GM18499 (cell line): ENCODE data around the gene PLD6.
"Not testable (repeated sequence)": the region's sequence is repeated elsewhere in the genome, so short reads cannot be mapped to it uniquely, and the experiment has no call there.

ENCODE experiments used
- ATAC-seq: cut with Tn5 transposase; IDR thresholded peaks from one replicate; pipeline ENCODE4 v1.9.1; 2021; ENCODE audit warnings: moderate number of reproducible peaks; ENCODE audit not compliant: insufficient read depth, unreplicated experiment

PLD6 gene

GRCh38 chr17:17201907-17202306, 4.2 kb downstream of the PLD6 start:
- no peak for ATAC-seq

- no peak for ATAC-seq
These were observed 4.9 kb downstream of the PLD6 start for GRCh38 chr17:17201271-17201670.

DNA sequence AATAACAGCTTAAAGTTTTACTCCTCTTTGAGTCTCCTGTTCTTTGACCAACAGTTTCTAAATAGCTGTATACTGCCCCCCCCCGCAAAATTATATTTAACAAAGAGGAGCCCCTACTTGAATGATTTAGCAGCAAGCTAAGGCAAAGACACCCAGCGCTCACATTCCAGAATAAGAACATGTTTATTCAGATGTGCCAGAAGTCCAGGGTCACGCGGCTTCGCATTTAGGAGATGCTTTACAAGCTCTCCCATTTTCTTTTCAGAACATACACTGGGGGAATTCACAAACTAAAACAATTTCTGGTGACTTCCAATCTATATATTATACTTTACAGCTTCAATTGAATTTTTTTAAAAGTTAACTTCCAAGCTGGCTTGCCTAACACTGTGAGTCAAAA, 5.3 kb downstream of the PLD6 start:
- no peak for ATAC-seq

- ATAC-seq = no peak
These were observed 5.8 kb downstream of the PLD6 start for GRCh38 chr17:17200311-17200710.

GRCh38 chr17:17198281-17198680, 7.9 kb downstream of the PLD6 start:
- no peak for ATAC-seq

DNA sequence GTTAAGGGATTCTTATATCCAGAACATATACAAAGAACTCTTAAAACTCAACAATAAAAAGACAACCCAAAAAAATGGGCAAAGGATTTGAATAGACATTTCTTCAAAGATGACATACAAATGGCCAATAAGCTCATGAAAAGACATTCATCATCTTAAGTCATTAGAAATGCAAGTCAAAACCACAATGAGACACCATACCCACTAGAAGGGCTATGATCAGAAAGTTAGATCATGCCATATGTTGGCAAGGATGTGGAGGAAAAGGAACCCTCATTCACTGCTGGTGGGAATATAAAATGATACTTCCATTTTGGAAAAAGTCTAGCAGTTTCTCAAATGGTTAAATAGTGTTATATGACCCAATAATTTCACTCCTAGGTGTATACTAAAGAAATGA, 9.4 kb downstream of the PLD6 start:
- ATAC-seq = no peak

DNA sequence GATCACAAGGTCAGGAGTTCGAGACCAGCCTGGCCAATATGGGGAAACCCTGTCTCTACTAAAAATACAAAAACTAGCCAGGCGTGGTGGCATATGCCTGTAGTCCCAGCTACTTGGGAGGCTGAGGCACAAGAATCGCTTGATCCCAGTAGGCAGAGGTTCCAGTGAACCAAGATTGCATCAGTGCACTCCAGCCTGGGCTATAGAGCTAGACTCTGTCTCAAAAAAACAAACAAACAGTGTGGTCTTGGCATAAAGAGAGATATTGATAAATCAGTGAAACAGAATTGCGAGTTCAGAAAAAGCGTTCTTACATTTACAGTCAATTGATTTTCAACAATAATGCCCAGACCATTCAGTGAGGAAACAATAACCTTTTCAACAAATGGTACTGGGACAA, 10.7 kb downstream of the PLD6 start:
- ATAC-seq = not testable (repeated sequence)

DNA sequence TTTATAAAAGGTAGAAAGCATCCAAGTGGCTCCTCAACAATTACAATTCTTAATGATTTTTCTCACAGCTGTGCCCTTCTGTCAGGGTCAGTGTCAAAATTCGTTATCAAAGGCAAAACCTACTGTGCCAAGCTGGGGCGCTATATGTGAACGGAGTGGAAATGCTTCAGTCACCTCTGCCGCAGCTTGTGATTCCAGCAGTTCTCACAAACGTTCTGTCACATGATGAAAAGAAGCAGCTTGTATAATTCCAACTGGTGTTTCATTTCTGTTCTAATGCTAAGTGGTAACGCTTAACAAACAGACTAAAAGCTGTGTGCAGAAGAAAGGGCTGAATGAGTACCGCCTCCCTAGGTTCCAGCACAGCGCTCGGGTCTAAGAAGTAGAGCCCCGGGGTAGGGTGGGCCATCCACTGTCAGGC, 14.2 kb downstream of the PLD6 start:
- ATAC-seq = no peak

DNA sequence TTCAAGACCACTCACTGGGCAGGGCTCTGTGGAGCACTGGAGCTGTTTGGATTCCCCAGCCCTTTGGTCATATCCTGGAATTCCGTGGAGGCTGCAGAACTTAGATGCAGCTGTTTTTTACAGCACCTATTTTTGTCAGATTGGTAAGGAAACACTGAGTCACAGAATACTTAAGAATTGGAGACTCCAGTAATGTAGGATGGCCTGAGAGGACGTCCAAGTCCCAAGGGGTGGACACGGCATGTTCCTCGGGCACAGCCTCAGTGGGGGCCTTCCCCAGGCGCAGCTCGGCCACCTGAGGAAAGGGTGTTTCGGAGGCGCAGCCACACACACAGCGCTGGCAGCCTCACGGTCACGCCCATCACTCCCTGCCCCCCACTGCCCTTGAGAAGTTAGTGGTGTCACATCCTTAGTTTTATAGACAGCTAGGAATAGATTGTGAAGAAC, 14.8 kb downstream of the PLD6 start:
- no peak for ATAC-seq

- ATAC-seq = no peak
These were observed 15.9 kb downstream of the PLD6 start for GRCh38 chr17:17190188-17190587.

DNA sequence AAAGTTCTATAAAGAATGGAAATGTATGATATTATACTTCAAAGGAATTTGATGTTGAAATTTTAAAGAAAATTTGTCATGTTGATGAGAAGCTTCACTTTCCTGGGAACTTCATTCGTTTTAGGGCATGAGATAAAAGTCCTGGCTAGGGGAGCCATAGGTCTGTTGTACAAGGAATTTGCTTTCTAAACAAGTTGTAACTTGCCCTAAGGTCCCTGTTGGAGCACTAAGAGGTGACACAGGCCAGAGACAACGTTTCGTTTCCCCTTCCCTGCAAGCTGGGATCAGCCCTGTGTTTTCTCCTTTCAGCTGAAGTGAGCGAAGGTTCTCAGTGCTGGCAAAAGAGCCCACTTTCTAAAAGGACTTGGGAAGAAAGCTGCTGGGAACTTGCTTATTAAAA, 16.6 kb downstream of the PLD6 start:
- no peak for ATAC-seq

GRCh38 chr17:17188586-17188985, 17.5 kb downstream of the PLD6 start:
- ATAC-seq = no peak

DNA sequence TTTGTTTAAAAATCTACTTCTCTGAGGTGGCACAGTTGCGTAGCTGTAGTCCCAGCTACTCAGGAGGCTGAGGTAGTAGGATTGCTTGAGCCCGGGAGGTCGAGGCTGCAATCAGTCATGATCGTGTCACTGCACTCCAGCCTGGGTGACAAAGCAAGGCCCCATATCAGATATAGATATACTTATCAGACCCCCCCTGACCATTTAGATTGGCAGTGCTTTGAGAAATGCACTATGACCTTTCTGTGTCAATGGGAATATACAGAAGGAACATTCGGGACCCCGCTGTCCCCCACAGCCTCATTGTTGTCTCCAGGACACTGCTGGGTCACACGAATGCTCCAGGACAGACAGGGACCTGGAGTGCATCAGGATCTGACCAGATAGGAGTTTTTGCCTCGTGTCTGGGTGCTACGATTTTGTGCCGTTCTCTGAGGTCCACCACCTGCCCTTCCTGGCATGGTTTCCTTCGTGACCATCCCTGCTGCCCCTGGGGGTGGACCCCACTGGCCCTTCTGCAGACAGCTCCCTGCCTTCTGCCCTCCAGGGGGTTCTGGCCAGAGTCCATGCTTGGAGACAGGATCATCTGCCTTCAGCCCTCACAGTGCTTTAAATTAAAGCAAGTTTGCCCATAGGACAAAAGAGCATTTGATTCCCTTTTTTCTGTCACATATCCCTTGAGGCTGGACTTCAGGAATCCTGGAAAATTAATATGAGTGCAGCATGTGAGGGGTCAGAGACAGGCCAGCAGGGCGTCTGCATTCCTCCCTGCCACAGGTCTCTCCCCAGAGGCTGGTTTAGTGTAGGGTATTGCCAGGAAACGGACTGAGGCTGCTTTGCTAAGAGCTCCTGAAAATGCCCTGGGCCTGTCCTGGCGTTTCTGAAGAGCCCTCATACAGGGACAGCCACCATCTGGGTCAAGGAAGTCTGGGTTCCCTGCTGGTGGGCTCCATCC, 19.3 kb downstream of the PLD6 start:
- ATAC-seq = no peak

GRCh38 chr17:17186051-17186450, 20.1 kb downstream of the PLD6 start:
- ATAC-seq = no peak

GRCh38 chr17:17184985-17185757, 21.0 kb downstream of the PLD6 start:
- ATAC-seq = not testable (repeated sequence)

DNA sequence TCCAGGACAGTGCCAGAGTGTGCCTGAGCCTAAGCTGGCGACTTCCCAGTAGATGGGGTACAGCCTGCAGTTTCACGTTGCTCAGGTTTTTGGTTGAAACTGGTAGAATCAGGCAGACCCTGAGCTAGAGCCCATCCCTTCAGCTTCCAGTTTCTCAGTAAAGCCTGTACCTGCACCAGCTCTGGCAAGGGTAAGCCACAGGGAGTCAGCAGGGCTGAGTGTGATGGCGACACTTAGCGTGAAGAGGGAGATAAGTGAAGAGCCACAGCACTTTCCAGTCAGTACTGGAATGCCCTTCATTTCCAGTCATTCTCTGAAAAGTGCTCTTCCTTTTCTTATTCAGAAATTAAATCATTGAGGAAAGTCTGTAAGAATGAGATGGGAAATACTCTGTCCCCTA, 22.4 kb downstream of the PLD6 start:
- no peak for ATAC-seq

DNA sequence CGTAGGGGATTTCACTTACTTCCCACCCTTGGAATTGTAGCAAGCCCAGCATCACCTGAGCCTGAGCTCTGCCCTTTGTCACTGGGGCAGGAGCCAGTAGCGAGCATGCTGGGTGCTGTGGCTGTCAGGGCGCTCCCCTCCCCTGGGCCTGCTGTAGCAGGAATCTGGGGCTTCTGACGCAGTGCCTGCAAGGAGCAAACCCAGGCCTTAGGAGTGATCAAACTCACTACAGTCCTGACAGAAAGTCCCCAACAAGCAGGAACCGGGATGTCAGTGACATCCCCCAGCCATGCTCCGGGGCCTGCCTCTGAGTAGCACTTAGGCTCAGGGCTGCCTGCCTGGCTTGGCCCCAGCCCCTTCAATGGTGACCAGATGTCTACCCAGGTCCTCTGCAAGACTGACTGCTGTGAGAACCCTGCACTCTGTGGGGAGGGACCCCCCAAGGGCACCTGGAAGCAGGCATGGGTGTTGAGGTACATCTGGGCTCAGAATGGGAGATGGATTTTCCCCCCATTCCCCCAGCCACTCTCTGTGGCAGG, 23.5 kb downstream of the PLD6 start:
- ATAC-seq = no peak

DNA sequence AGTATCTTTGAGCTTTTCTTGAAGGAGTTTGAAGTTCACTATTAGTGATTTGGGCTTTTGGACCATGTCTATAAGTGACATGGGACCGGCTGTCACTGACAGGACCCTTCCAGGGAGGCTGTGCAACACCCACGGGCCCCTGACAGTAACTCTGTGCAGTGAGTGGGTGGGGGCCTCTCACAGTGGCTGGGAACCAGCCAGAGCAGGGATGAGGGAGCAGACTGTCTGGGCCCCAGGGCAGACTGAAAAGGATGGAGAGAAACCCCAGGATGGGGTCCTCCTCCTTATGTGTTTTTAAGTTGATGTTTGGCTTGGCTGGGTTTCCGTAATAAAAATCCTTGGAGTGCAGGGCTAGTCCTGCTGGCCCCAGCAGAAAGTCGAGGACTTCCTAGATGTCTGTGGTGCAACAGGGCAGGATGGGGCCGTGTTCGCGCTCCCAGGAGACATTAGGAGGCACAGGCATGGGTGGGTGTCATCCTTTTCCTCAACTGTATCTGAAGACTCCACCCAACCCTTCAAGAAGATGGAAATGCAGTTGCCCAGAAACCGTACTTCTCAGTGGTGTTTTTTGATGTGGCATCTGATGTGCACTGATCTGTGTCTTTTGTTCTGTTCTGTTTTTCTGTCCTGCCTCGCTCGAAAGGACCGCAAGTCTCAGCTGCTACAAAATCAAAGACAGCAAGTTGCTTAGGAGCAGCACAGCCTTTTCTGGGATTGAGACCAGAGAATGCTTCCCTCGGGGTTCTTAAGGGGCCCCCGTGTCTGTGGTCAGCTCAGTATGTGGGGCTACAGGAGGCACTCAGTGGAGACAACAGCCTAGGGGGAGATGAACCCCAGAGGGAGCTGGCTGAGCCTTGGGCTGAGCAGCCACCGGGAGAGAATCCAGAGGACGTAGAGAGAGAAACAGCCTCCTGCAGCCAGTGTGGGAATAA, 24.2 kb downstream of the PLD6 start:
- ATAC-seq = no peak

GRCh38 chr17:17180741-17181525, 25.2 kb downstream of the PLD6 start:
- ATAC-seq = no peak
